Tibial nerve (tissue), 4 donors: ENCODE results near the gene LRP1. TPM values are rescaled to one million over a fixed set of nuclear protein-coding genes. Genes with fewer than 3 reads are reported as not detected.

Source experiments
- DNase-seq, 2 donors: peaks; one replicate each; pipeline ENCODE4 v3.0.0-alpha.2; 2019; ENCODE audit warnings: low spot score in 2 of 2
- H3K27ac ChIP-seq, 4 donors: fragments of 200-600 bp; sonication (generic) in 3 of 4; one replicate each; pipeline ENCODE4 v1.5.1; 2017 to 2019; ENCODE audit warnings: mild to moderate bottlenecking in 1 of 4
- H3K27me3 ChIP-seq, 2 donors: fragments of 200-600 bp; sonication (generic) in 1 of 2; one replicate each; pipeline versions ENCODE4 v1.5.1 to v1.6.0; 2017 to 2019
- H3K36me3 ChIP-seq, 3 donors: fragments of 200-600 bp; sonication (generic); one replicate each; pipeline ENCODE4 v1.5.1; 2018 to 2019
- H3K4me1 ChIP-seq, 4 donors: fragments of 200-600 bp; sonication (generic) in 3 of 4; one replicate each; pipeline ENCODE4 v1.5.1; 2017 to 2019
- H3K4me3 ChIP-seq, 4 donors: fragments of 200-600 bp; sonication (generic) in 3 of 4; one replicate each; pipeline ENCODE4 v1.5.1; 2017 to 2019; ENCODE audit warnings: mild to moderate bottlenecking in 1 of 4, moderate library complexity in 1 of 4
- H3K9me3 ChIP-seq, 4 donors: fragments of 200-600 bp; sonication (generic) in 3 of 4; one replicate each; pipeline ENCODE4 v1.5.1; 2017 to 2019
- CTCF ChIP-seq, 5 experiments: fragments of 200-600 bp in 3 of 5; fragments of 450-650 bp in 2 of 5; sonication (generic) in 3 of 5; IDR thresholded peaks; one replicate each; pipeline ENCODE4 v1.5.1; 2016 to 2019; ENCODE audit warnings: antibody characterized with exemption in 5 of 5, mild to moderate bottlenecking in 3 of 5, moderate library complexity in 2 of 5
- EP300 ChIP-seq, 2 donors: sonication (generic); formaldehyde crosslinking; IDR thresholded peaks; one replicate each; pipeline ENCODE4 v1.6.1; 2017; ENCODE audit warnings: antibody characterized with exemption in 2 of 2, mild to moderate bottlenecking in 1 of 2
- POLR2A ChIP-seq, 2 donors: fragments of 450-650 bp; IDR thresholded peaks; one replicate each; pipeline ENCODE4 v1.6.1; 2017; ENCODE audit warnings: antibody characterized with exemption in 2 of 2, mild to moderate bottlenecking in 2 of 2, moderate library complexity in 2 of 2
- WGBS, 2 donors: methylation state at CpG; one replicate each; pipeline ENCODE4 v1.1.5; 2018; 5-methylcytosine and 5-hydroxymethylcytosine counted together
- total RNA-seq, 4 donors: library from RNA; depleted of rRNA; stranded (reverse); fragments of >200 nt; gene quantifications; one replicate each; pipeline ENCODE4 v1.1.0, GENCODE V29; 2016

Gene LRP1
- total RNA-seq, 4 donors from 2014 or later: 410 to 653 (median 527) TPM

- Histone ChIP-seq H3K9me3 (no peaks in the 10 kb centered on the region), H3K4me3 (no peak overlapping the region), H3K27ac (no peak overlapping the region), H3K4me1 (peaks cover 0 to 58% (median 33%) of the 10 kb centered on the region in 4 donors), H3K36me3 (peaks cover 0 to 41% (median 0%) of the 10 kb centered on the region in 3 donors), H3K27me3 (peaks cover 0 to 44% of the 10 kb centered on the region in 2 donors)
- WGBS, 2 donors: 66 to 69% methylated on average over 4 of the region's 4 CpGs
- TF ChIP-seq POLR2A (IDR thresholded peaks at IDR 0.05) (no peak), EP300 (IDR thresholded peaks at IDR 0.05) (no peak), CTCF (IDR thresholded peaks at IDR 0.05) (no peak)
- no peak for DNase-seq
Observed at GRCh38 chr12:57213763-57214397, 85.6 kb downstream of the LRP1 start.

GRCh38 chr12:57214398-57214781 lies 86.1 kb downstream of the LRP1 start:
- Histone ChIP-seq H3K4me3 (no peak overlapping the region), H3K27ac (no peak overlapping the region), H3K4me1 (peaks cover 0 to 58% (median 31%) of the 10 kb centered on the region in 4 donors), H3K27me3 (peaks cover 0 to 49% of the 10 kb centered on the region in 2 donors), H3K9me3 (no peaks in the 10 kb centered on the region), H3K36me3 (peaks cover 0 to 36% (median 0%) of the 10 kb centered on the region in 3 donors)
- DNase-seq: peak in 1 of 2 donors; percentile 59
- WGBS, 2 donors: 4 to 12% methylated on average over 14 of the region's 14 CpGs
- TF ChIP-seq POLR2A (IDR thresholded peaks at IDR 0.05): no peak
- TF ChIP-seq EP300 (IDR thresholded peaks at IDR 0.05): no peak
- peak; percentile 65 to 82 (median 73) for TF ChIP-seq CTCF (IDR thresholded peaks at IDR 0.05)

- no peak for DNase-seq
- TF ChIP-seq POLR2A (IDR thresholded peaks at IDR 0.05): no peak
- no peak for TF ChIP-seq EP300 (IDR thresholded peaks at IDR 0.05)
- TF ChIP-seq CTCF (IDR thresholded peaks at IDR 0.05): no peak
- peaks cover 0 to 29% (median 0%) of the 10 kb centered on the region in 3 donors for H3K36me3 ChIP-seq
- WGBS, 2 donors: 30 to 36% methylated on average over 11 of the region's 11 CpGs
- H3K27ac ChIP-seq: no peak overlapping the region
- H3K27me3 ChIP-seq: peaks cover 0 to 56% of the 10 kb centered on the region in 2 donors
- peaks cover 0 to 59% (median 30%) of the 10 kb centered on the region in 4 donors for H3K4me1 ChIP-seq
- H3K4me3 ChIP-seq: no peak overlapping the region
- H3K9me3 ChIP-seq: no peaks in the 10 kb centered on the region
Observed at GRCh38 chr12:57215065-57215464, 86.8 kb downstream of the LRP1 start.

- Histone ChIP-seq H3K27ac (no peak overlapping the region), H3K36me3 (peaks cover 0 to 23% (median 0%) of the 10 kb centered on the region in 3 donors), H3K4me1 (peaks cover 0 to 64% (median 30%) of the 10 kb centered on the region in 4 donors), H3K9me3 (no peaks in the 10 kb centered on the region), H3K4me3 (peak overlapping the region in 1 of 4 donors; percentile 50), H3K27me3 (peaks cover 0 to 62% of the 10 kb centered on the region in 2 donors)
- WGBS, 2 donors: 12 to 24% methylated on average over 7 of the region's 7 CpGs
- DNase-seq: no peak
- TF ChIP-seq CTCF (IDR thresholded peaks at IDR 0.05) (peak in 1 of 5 experiments; percentile 10), EP300 (IDR thresholded peaks at IDR 0.05) (no peak), POLR2A (IDR thresholded peaks at IDR 0.05) (no peak)
Observed at GRCh38 chr12:57215668-57216013, 87.4 kb downstream of the LRP1 start.
